ENCODE results near the gene S100A12.
"Not testable (repeated sequence)": the region's sequence is repeated elsewhere in the genome, so short reads cannot be mapped to it uniquely, and the experiment has no call there.

The S100A12 gene

GRCh38 chr1:153349363-153350320, 25.8 kb downstream of the S100A12 start:
- DNase-seq (ENCODE audit: low spot score) (no peak), ATAC-seq (ENCODE audit: low read depth) (no peak)
- Histone ChIP-seq H3K27me3 (ENCODE audit: insufficient read depth, poor library complexity, severe bottlenecking) (no peaks in the 10 kb centered on the region), H3K27ac (ENCODE audit: poor library complexity, severe bottlenecking) (no peak overlapping the region), H3K9me3 (ENCODE audit: severe bottlenecking) (no peaks in the 10 kb centered on the region), H3K4me3 (ENCODE audit: severe bottlenecking) (no peak overlapping the region), H3K36me3 (ENCODE audit: low read depth) (no peaks in the 10 kb centered on the region), H3K4me1 (ENCODE audit: insufficient read depth, poor library complexity, severe bottlenecking) (peaks cover 3% of the 10 kb centered on the region)
- TF ChIP-seq CTCF (IDR thresholded peaks at IDR 0.05; ENCODE audit: poor library complexity, severe bottlenecking) = no peak

DNA sequence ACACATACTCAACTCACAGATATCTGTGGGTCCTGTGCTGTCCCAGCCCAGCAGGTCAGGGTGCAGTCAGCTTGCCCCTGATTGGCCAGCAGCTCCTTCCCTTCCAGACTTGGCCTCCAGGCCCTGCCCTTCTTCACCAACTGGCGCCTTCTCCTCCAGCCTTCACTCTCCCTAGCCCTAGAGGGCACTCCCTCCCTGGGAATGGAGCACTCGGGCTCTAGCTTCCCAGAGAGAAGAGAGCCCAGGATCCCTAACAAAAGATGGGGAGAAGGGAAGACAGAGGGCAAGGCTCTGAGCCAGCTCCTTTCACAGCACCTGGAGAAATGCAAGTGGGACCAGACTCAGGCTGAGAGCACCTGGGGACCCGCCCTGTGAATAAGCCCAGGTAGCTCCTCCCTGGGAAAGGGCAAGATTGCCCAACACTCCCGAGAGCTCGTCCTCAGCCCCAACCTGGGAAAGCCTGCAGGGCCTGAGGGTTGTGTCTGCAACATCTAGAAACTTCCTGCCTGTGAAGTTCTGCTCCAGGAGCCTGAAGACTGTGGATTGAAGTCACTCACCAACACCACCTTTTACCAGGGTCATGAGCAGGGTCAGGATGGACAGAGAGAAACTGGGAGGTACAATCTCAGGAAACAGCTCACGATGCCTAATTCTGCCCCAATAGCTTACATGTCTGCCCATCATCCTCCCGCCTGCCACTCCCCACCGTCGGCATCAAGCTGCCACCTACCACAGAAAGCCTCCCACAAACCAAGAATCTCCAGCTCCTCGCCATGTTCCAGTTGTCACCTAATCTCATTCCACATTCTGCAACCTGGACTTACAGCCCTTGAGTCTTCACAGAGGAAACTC, 26.7 kb downstream of the S100A12 start, which contains the start of gene PGLYRP4:
TSS of gene PGLYRP4 (minus strand) at position 331 of the 852 bp plus-strand sequence. CDS start 909 bp downstream, outside the sequence.
- Histone ChIP-seq H3K4me1 (ENCODE audit: insufficient read depth, poor library complexity, severe bottlenecking) (peaks cover 3% of the 10 kb centered on the region), H3K27me3 (ENCODE audit: insufficient read depth, poor library complexity, severe bottlenecking) (no peaks in the 10 kb centered on the region), H3K9me3 (ENCODE audit: severe bottlenecking) (no peaks in the 10 kb centered on the region), H3K4me3 (ENCODE audit: severe bottlenecking) (no peak within 1 kb of the TSS), H3K36me3 (ENCODE audit: low read depth) (no peaks in the 10 kb centered on the region), H3K27ac (ENCODE audit: poor library complexity, severe bottlenecking) (no peak within 1 kb of the TSS)
- no peak for TF ChIP-seq CTCF (IDR thresholded peaks at IDR 0.05; ENCODE audit: poor library complexity, severe bottlenecking)
- DNase-seq (ENCODE audit: low spot score) = no peak
- peak; percentile 81 for ATAC-seq (ENCODE audit: low read depth)

DNA sequence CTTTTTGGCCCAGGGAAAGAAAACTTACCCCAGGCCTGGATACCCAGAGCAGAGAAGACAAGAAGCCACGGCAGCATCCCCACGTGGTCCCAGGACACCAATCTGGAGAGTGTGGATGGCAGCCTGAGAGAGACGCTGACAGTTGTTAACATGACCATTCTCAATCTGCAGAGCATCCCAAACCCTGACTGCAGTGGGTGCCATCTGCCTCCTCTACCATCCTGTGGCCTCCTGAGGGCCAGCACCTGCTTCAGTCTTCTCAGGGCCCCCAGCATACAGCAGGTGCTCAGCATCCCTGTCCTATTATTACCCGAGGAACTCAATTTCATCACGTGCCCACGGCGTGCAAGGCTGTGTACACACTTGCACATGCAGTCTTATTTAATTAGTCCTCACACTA, 27.6 kb downstream of the S100A12 start:
- no peak for TF ChIP-seq CTCF (IDR thresholded peaks at IDR 0.05; ENCODE audit: poor library complexity, severe bottlenecking)
- H3K4me1 ChIP-seq (ENCODE audit: insufficient read depth, poor library complexity, severe bottlenecking) = peaks cover 3% of the 10 kb centered on the region
- ATAC-seq (ENCODE audit: low read depth) (no peak), DNase-seq (ENCODE audit: low spot score) (no peak)
- no peak overlapping the region for H3K4me3 ChIP-seq (ENCODE audit: severe bottlenecking)
- no peaks in the 10 kb centered on the region for H3K9me3 ChIP-seq (ENCODE audit: severe bottlenecking)
- no peaks in the 10 kb centered on the region for H3K27me3 ChIP-seq (ENCODE audit: insufficient read depth, poor library complexity, severe bottlenecking)
- no peak overlapping the region for H3K27ac ChIP-seq (ENCODE audit: poor library complexity, severe bottlenecking)
- no peaks in the 10 kb centered on the region for H3K36me3 ChIP-seq (ENCODE audit: low read depth)

DNA sequence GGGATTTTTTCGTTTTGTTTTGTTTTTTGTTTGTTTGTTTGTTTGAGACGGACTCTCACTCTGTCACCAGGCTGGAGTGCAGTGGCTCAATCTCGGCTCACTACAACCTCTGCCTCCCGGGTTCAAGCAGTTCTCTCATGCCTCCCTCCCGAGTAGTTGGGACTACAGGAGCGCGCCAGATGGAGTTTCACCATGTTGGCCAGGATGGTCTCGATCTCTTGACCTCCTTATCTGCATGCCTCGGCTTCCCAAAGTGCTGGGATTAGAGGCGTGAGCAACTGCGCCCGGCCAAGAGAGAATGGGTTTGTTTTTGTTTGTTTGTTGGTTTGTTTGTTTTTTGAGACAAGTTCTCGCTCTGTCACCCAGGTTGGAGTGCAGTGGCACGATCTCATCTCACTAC, 28.4 kb downstream of the S100A12 start:
- H3K4me3 ChIP-seq (ENCODE audit: severe bottlenecking); ATAC-seq (ENCODE audit: low read depth); DNase-seq (ENCODE audit: low spot score); H3K9me3 ChIP-seq (ENCODE audit: severe bottlenecking); H3K36me3 ChIP-seq (ENCODE audit: low read depth); H3K27ac ChIP-seq (ENCODE audit: poor library complexity, severe bottlenecking); H3K4me1 ChIP-seq (ENCODE audit: insufficient read depth, poor library complexity, severe bottlenecking); H3K27me3 ChIP-seq (ENCODE audit: insufficient read depth, poor library complexity, severe bottlenecking): not testable (repeated sequence)

DNA sequence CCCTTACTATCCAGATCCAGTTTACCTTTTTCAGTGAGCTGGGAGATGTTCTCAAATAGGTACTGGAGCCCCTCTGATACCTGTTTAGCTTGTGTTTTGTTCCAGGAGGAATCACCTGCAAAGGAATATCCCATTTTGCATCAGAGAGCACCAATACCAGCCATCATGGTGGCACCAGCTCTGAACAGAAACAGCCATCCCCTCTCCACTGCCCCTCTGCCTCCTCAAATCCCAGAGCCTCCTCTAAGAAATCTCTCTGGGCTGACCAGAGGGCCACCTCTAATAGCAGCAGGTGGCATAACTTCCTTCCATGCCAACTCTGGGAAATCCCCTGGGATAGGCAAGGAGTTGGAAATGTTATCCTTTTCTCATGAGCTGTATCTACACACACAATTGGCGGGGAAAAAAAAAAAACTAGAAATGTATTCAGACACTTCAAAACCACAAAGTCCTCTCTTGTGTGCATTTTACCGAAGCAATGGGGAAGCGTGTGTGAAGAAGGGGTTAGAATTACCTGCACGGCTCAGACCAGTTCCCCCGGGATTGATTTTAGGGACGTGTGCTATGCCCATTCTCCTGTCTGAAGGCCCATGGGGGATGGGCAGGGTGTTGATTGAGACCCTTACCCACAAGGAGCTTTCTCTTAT, 29.2 kb downstream of the S100A12 start:
- ATAC-seq (ENCODE audit: low read depth) = no peak

More for the DNA sequence above, 29.2 kb downstream of the S100A12 start:
- no peak for TF ChIP-seq CTCF (IDR thresholded peaks at IDR 0.05; ENCODE audit: poor library complexity, severe bottlenecking)
- Histone ChIP-seq H3K4me1 (ENCODE audit: insufficient read depth, poor library complexity, severe bottlenecking) (peaks cover 3% of the 10 kb centered on the region), H3K4me3 (ENCODE audit: severe bottlenecking) (no peak overlapping the region), H3K27ac (ENCODE audit: poor library complexity, severe bottlenecking) (no peak overlapping the region), H3K36me3 (ENCODE audit: low read depth) (no peaks in the 10 kb centered on the region), H3K9me3 (ENCODE audit: severe bottlenecking) (no peaks in the 10 kb centered on the region), H3K27me3 (ENCODE audit: insufficient read depth, poor library complexity, severe bottlenecking) (no peaks in the 10 kb centered on the region)
- no peak for DNase-seq (ENCODE audit: low spot score)

Data from RWPE2 (cell line).